GM12878 (cell line): ENCODE data around the gene LPIN3. TPM values are rescaled to one million over a fixed set of nuclear protein-coding genes. Genes with fewer than 3 reads are reported as not detected.

Experiments
- ATAC-seq: fragments of 200-7000 bp; cut with Tn5 transposase; 3 replicates; pipeline ENCODE4 v1.9.1; 2020; ENCODE audit warnings: mild to moderate bottlenecking, moderate library complexity
- BruUV-seq: library from RNA; stranded (reverse); fragments of 400-500 nt; replicated peaks from 2 replicates; lab custom pipeline; 2021; lab: Mats Ljungman, UMichigan
- CTCF ChIA-PET: fragments of 300-600 bp; sonication (Branson Sonifier 250); formaldehyde crosslinking; extraction: SDS; loops from one replicate; lab custom pipeline; 2021; ENCODE audit warnings: inconsistent platforms; lab: Yijun Ruan, JAX
- POLR2A ChIA-PET: fragments of 350-600 bp; formaldehyde crosslinking; extraction: SDS; loops from one replicate; lab custom pipeline; 2021; ENCODE audit warnings: inconsistent platforms; lab: Charles Lee
- RAD21 ChIA-PET: fragments of 300-600 bp; sonication (Branson Sonifier 250); formaldehyde crosslinking; loops from one replicate; lab custom pipeline; 2023; ENCODE audit warnings: antibody characterized with exemption; ENCODE audit not compliant: unreplicated experiment; lab: Charles Lee
- SMC1A ChIA-PET: fragments of 300-600 bp; sonication (Branson Sonifier 250); formaldehyde crosslinking; loops from one replicate; lab custom pipeline; 2023; ENCODE audit not compliant: unreplicated experiment, uncharacterized antibody; lab: Charles Lee
- DNase-seq: peaks from one replicate; pipeline ENCODE4 v3.0.0-alpha.2; 2011; ENCODE audit warnings: low read depth, low spot score
- FAIRE-seq: peaks from 3 replicates; lab custom pipeline; 2011; peaks lifted over from hg19 to GRCh38; lab: Jason Lieb, UNC
- H2AFZ ChIP-seq: 2 replicates; pipeline ENCODE4 v1.6.0; 2011; ENCODE audit warnings: low read depth, low read length, control low read depth; ENCODE audit not compliant: control insufficient read depth
- H3K27ac ChIP-seq: 2 replicates; pipeline ENCODE4 v1.5.1; 2011; ENCODE audit warnings: control low read depth; ENCODE audit not compliant: control insufficient read depth, insufficient read depth
- H3K27me3 ChIP-seq, 2 experiments: replicated peaks in 1 of 2; 2 replicates each; pipeline versions ENCODE4 v1.6.0 to v1.6.1; 2011; ENCODE audit warnings: low read length in 1 of 2; ENCODE audit not compliant: control insufficient read depth in 2 of 2, insufficient read depth in 2 of 2
- H3K36me3 ChIP-seq, 2 experiments: 2 replicates each; pipeline ENCODE4 v1.5.1; 2011; ENCODE audit warnings: low read length in 1 of 2; ENCODE audit not compliant: control insufficient read depth in 2 of 2, insufficient read depth in 2 of 2
- H3K4me1 ChIP-seq: 2 replicates; pipeline ENCODE4 v1.6.1; 2011; ENCODE audit warnings: mild to moderate bottlenecking, low read length, moderate library complexity, mixed read lengths; ENCODE audit not compliant: control insufficient read depth, insufficient read depth
- H3K4me2 ChIP-seq: 2 replicates; pipeline ENCODE4 v1.6.0; 2011; ENCODE audit warnings: control low read depth; ENCODE audit not compliant: control insufficient read depth, insufficient read depth
- H3K4me3 ChIP-seq: fragments of 200-600 bp; sonication (generic); 2 replicates; pipeline ENCODE4 v1.5.1; 2016
- H3K79me2 ChIP-seq: 2 replicates; pipeline ENCODE4 v1.6.0; 2011; ENCODE audit warnings: low read length; ENCODE audit not compliant: control insufficient read depth, insufficient read depth
- H3K9ac ChIP-seq: 2 replicates; pipeline ENCODE4 v1.8.0; 2011; ENCODE audit warnings: low read length, control low read depth, mixed read lengths; ENCODE audit not compliant: control insufficient read depth, insufficient read depth
- H3K9me3 ChIP-seq: replicated peaks from 3 replicates; pipeline ENCODE4 v1.5.1; 2011; ENCODE audit warnings: mild to moderate bottlenecking, low read length; ENCODE audit not compliant: control insufficient read depth, insufficient read depth
- H4K20me1 ChIP-seq: 2 replicates; pipeline ENCODE4 v1.6.0; 2011; ENCODE audit not compliant: control insufficient read depth, insufficient read depth
- CBX5 ChIP-seq: sonication (generic); IDR thresholded peaks from 2 replicates; pipeline ENCODE4 v1.6.1; 2016; ENCODE audit warnings: low read depth, moderate library complexity, mild to moderate bottlenecking, inconsistent platforms
- CHD1 ChIP-seq: IDR thresholded peaks from 2 replicates; pipeline ENCODE4 v1.6.1; 2012; ENCODE audit warnings: low read depth, low read length, improper control_type of control experiment
- FOXM1 ChIP-seq: IDR thresholded peaks from 2 replicates; pipeline ENCODE4 v1.6.1; 2012; ENCODE audit warnings: low read depth, mild to moderate bottlenecking, inconsistent platforms, low read length, moderate library complexity
- RBBP5 ChIP-seq: fragments of 200-600 bp; sonication (generic); conservative IDR thresholded peaks from 2 replicates; pipeline ENCODE4 v1.6.1; 2016
- SMAD5 ChIP-seq: IDR thresholded peaks from 2 replicates; pipeline ENCODE4 v1.6.1; 2016; ENCODE audit warnings: antibody characterized with exemption, low read depth
- SREBF2 ChIP-seq: IDR thresholded peaks from 2 replicates; pipeline ENCODE4 v1.6.1; 2012; ENCODE audit warnings: mild to moderate bottlenecking, low read length
- TCF12 ChIP-seq: IDR thresholded peaks from 2 replicates; pipeline ENCODE4 v1.6.1; 2011; ENCODE audit warnings: low read depth, mild to moderate bottlenecking, low read length
- WGBS: methylation state at CpG from one replicate; pipeline ENCODE4 v1.1.6; 2016; ENCODE audit warnings: low lambda C conversion rate; ENCODE audit not compliant: insufficient replicate concordance, insufficient coverage; ENCODE audit errors: missing lambda C conversion rate; 5-methylcytosine and 5-hydroxymethylcytosine counted together
- in situ Hi-C: fragments of 300-500 bp; cut with MboI; formaldehyde crosslinking; loops from 9 replicates; pipeline ENCODE4 v1.14.3; 2018; ENCODE audit warnings: mixed read lengths
- intact Hi-C: fragments of 100-400 bp; cut with micrococcal nuclease; formaldehyde crosslinking; loops from one replicate; pipeline ENCODE4 v1.14.2; 2022; ENCODE audit not compliant: unreplicated experiment
- polyA plus RNA-seq, 11 experiments: library from polyadenylated mRNA; depleted of rRNA in 4 of 11; unstranded in 6 of 11; stranded (reverse) in 5 of 11; fragments of >200 nt; fragmentation: Nextera tagmentation in 4 of 11; fragmentation: Illumina TruSeq in 1 of 11; extraction: Ambion mirVana in 4 of 11; extraction: Trizol in 1 of 11; gene quantifications; 1 replicate in 1 of 11; 2 replicates in 10 of 11; pipeline versions ENCODE4 v1.2.1 to v1.2.3, GENCODE V29; 2011 to 2016; ENCODE audit warnings: inconsistent platforms in 2 of 11, missing spikeins in 2 of 11, low read depth in 1 of 11
- total RNA-seq, 4 experiments: library from RNA; depleted of rRNA in 3 of 4; stranded (reverse); fragments of >200 nt in 3 of 4; fragmentation: Illumina TruSeq in 1 of 4; extraction: Trizol in 1 of 4; gene quantifications; 2 replicates each; pipeline versions ENCODE4 v1.2.1 to v1.2.3, GENCODE V29; 2013 to 2021
- TF ChIP-seq, protein P1 (sequence below): fragments of 450-650 bp; conservative IDR thresholded peaks from 2 replicates; pipeline ENCODE4 v1.6.1; 2017; ENCODE audit warnings: mild to moderate bottlenecking, moderate library complexity
- TF ChIP-seq, protein P2 (sequence below): fragments of 150-350 bp; IDR thresholded peaks from 2 replicates; pipeline ENCODE4 v1.6.1; 2014; ENCODE audit warnings: mild to moderate bottlenecking, low read depth, low read length

LPIN3 gene
- total and polyA plus RNA-seq, 10 of the 15 experiments (the other 5 are each of a cell fraction or from before 2014, with no cell fraction given), result 0.13 to 1.3 (median 0.51) TPM

DNA sequence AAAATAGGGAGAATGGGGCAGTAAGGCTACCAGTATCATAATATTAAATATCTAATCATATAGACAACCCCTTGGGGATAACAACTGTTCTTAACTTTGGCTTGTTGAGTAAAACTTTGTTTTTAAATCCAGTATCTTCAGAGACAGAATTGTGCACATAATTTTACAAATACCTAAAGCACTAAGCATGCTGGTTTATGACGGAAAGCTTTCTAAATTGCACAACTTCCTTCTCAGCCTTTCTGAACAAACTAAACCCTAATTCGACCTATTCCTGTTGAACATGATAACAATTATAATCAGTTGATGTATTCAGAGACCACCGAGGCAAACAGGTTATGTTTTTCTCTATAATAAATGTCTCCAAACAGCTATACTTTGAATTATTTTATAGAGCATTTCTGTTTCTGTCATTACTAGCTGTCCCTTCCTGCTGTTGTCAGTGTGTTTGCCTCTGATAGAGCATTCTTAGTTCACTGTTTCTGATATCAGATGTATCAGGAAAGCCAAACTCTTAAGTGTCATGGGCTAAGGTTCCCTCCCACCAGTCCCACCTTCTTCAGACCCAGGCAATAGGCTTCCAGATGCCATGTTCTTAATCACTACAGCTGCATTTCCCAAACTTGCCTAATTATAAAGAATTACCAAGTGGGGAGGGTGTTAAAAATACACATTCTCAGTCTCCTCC is 31.8 kb upstream of the LPIN3 start (continued):
- TF ChIP-seq, protein P1, sequence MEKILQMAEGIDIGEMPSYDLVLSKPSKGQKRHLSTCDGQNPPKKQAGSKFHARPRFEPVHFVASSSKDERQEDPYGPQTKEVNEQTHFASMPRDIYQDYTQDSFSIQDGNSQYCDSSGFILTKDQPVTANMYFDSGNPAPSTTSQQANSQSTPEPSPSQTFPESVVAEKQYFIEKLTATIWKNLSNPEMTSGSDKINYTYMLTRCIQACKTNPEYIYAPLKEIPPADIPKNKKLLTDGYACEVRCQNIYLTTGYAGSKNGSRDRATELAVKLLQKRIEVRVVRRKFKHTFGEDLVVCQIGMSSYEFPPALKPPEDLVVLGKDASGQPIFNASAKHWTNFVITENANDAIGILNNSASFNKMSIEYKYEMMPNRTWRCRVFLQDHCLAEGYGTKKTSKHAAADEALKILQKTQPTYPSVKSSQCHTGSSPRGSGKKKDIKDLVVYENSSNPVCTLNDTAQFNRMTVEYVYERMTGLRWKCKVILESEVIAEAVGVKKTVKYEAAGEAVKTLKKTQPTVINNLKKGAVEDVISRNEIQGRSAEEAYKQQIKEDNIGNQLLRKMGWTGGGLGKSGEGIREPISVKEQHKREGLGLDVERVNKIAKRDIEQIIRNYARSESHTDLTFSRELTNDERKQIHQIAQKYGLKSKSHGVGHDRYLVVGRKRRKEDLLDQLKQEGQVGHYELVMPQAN, result no peak
- TF ChIP-seq SMAD5, result no peak

DNA sequence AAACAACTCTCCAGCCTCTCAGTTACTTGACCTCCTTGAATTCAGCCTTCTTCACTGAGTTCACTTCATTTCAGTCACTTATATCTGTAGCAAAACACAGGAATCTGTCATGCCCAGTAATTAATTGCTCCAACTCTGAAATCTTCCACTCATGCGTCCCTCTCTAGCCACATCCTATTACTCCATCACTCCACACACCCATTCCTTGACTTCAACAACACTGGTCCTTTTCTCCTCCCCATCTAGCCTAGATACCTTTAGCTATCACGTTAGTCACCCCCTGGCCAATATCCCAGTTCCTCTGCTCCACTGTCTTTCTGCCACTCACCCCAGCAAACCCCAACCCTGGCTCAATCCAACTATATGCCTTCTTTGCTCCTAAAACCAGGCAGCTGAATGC is 30.8 kb upstream of the LPIN3 start:
- Histone ChIP-seq H3K79me2 (no peaks in the 10 kb centered on the region; the same call in 1 of the 2 replicates), H3K9ac (no peak overlapping the region), H3K36me3 (no peaks in the 10 kb centered on the region), H3K4me3 (no peak overlapping the region), H3K9me3 (no peaks in the 10 kb centered on the region), H3K4me2 (no peak overlapping the region), H2AFZ (no peak overlapping the region), H4K20me1 (no peaks in the 10 kb centered on the region), H3K27ac (no peak overlapping the region), H3K4me1 (peaks cover 20% of the 10 kb centered on the region), H3K27me3 (no peaks in the 10 kb centered on the region)
- ChIA-PET CTCF (interaction anchor here (0.9 kb wide), 1 partner anchor 20 kb away, joined by 3 read pairs; no protein-coding TSS in a partner anchor), POLR2A (no interaction called here), RAD21 (no interaction called here), SMC1A (interaction anchor here (1.0 to 1.3 kb wide), 2 partner anchors 13 to 92 kb away, joined by 3 read pairs; no protein-coding TSS in a partner anchor)
- FAIRE-seq (no peak), ATAC-seq (no peak), DNase-seq (no peak)
- intact Hi-C loops (loop anchor here (10.0 kb wide), 1 partner anchor 325 kb away; no protein-coding TSS in a partner anchor), in situ Hi-C loops (no loop called here)
- WGBS, result 88% methylated on average over 2 of the region's 2 CpGs
- BruUV-seq, result no TSS peak
- TF ChIP-seq CHD1 (no peak), SREBF2 (no peak), RBBP5 (no peak), CBX5 (no peak), TCF12 (no peak), FOXM1 (no peak)
- TF ChIP-seq, protein P2, sequence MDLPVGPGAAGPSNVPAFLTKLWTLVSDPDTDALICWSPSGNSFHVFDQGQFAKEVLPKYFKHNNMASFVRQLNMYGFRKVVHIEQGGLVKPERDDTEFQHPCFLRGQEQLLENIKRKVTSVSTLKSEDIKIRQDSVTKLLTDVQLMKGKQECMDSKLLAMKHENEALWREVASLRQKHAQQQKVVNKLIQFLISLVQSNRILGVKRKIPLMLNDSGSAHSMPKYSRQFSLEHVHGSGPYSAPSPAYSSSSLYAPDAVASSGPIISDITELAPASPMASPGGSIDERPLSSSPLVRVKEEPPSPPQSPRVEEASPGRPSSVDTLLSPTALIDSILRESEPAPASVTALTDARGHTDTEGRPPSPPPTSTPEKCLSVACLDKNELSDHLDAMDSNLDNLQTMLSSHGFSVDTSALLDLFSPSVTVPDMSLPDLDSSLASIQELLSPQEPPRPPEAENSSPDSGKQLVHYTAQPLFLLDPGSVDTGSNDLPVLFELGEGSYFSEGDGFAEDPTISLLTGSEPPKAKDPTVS, result no peak
